Muscle of leg (tissue), 11 donors: ENCODE measurements around the gene MYO18A. TPM values are rescaled to one million over a fixed set of nuclear protein-coding genes. Genes with fewer than 3 reads are reported as not detected.

Experiments
- DNase-seq: peaks from one replicate; pipeline ENCODE4 v3.0.0; 2013
- H3K27ac ChIP-seq: one replicate; pipeline ENCODE4 v1.5.1; 2013; ENCODE audit warnings: mild to moderate bottlenecking, low read length, control low read depth
- H3K27me3 ChIP-seq: one replicate; pipeline ENCODE4 v1.6.1; 2013; ENCODE audit warnings: low read length; ENCODE audit not compliant: control insufficient read depth, insufficient read depth
- H3K36me3 ChIP-seq: one replicate; pipeline ENCODE4 v1.6.1; 2013; ENCODE audit warnings: low read length; ENCODE audit not compliant: control insufficient read depth, insufficient read depth
- H3K4me1 ChIP-seq: one replicate; pipeline ENCODE4 v1.6.1; 2013; ENCODE audit warnings: low read length; ENCODE audit not compliant: control insufficient read depth, insufficient read depth
- H3K4me3 ChIP-seq: one replicate; pipeline ENCODE4 v1.5.1; 2013; ENCODE audit warnings: low read length, control low read depth
- H3K9me3 ChIP-seq: replicated peaks from 2 replicates; pipeline ENCODE4 v1.6.1; 2013; ENCODE audit warnings: low read depth, low read length; ENCODE audit not compliant: control insufficient read depth
- WGBS: methylation state at CpG from one replicate; pipeline ENCODE4 v1.1.5; 2013; ENCODE audit warnings: missing lambda C conversion rate; ENCODE audit not compliant: insufficient coverage; 5-methylcytosine and 5-hydroxymethylcytosine counted together
- polyA plus RNA-seq, 8 donors: library from polyadenylated mRNA; unstranded; fragments of 120-200 nt; gene quantifications; one replicate each; pipeline versions ENCODE4 v1.2.1 to v1.2.3, GENCODE V29; 2013; ENCODE audit warnings: inconsistent platforms in 1 of 8, low replicate concordance in 1 of 8; ENCODE audit not compliant: insufficient read length in 8 of 8, insufficient read depth in 1 of 8
- total RNA-seq: library from RNA; stranded (reverse); fragments of 120-200 nt; gene quantifications from one replicate; pipeline ENCODE4 v1.2.4, GENCODE V29; 2013

The MYO18A gene
- total and polyA plus RNA-seq, 9 donors = 157 to 309 (median 205) TPM

GRCh38 chr17:29073045-29073444 lies 107.2 kb downstream of the MYO18A start:
- H3K4me1 ChIP-seq = peaks cover 19% of the 10 kb centered on the region
- H3K4me3 ChIP-seq = no peak overlapping the region
- H3K9me3 ChIP-seq = no peaks in the 10 kb centered on the region
- WGBS = 70% methylated on average over 2 of the region's 2 CpGs
- H3K36me3 ChIP-seq = peaks cover 34% of the 10 kb centered on the region
- H3K27me3 ChIP-seq = peaks cover 4% of the 10 kb centered on the region
- H3K27ac ChIP-seq = no peak overlapping the region
- no peak for DNase-seq

- Histone ChIP-seq H3K9me3 (no peaks in the 10 kb centered on the region), H3K4me1 (peaks cover 21% of the 10 kb centered on the region), H3K27ac (no peak overlapping the region), H3K4me3 (no peak overlapping the region), H3K27me3 (peaks cover 4% of the 10 kb centered on the region), H3K36me3 (peaks cover 25% of the 10 kb centered on the region)
- no CpG with 5 or more reads among the region's 1 CpG for WGBS
- DNase-seq = no peak
These were observed 108.9 kb downstream of the MYO18A start for GRCh38 chr17:29071303-29071702.

GRCh38 chr17:29070781-29071180 lies 109.4 kb downstream of the MYO18A start:
- Histone ChIP-seq H3K4me1 (peaks cover 26% of the 10 kb centered on the region), H3K27ac (no peak overlapping the region)

GRCh38 chr17:29070308-29070707 lies 109.9 kb downstream of the MYO18A start:
- Histone ChIP-seq H3K27ac (no peak overlapping the region), H3K4me3 (no peak overlapping the region), H3K27me3 (peaks cover 6% of the 10 kb centered on the region), H3K4me1 (peaks cover 31% of the 10 kb centered on the region), H3K36me3 (peaks cover 16% of the 10 kb centered on the region), H3K9me3 (no peaks in the 10 kb centered on the region)
- 70% methylated on average over 8 of the region's 10 CpGs for WGBS
- DNase-seq = no peak

More at GRCh38 chr17:29070781-29071180, 109.4 kb downstream of the MYO18A start:
- no peak for DNase-seq
- peaks cover 4% of the 10 kb centered on the region for H3K27me3 ChIP-seq
- peaks cover 20% of the 10 kb centered on the region for H3K36me3 ChIP-seq
- H3K9me3 ChIP-seq = no peaks in the 10 kb centered on the region
- 76% methylated on average over 8 of the region's 9 CpGs for WGBS
- H3K4me3 ChIP-seq = no peak overlapping the region

- no peaks in the 10 kb centered on the region for H3K9me3 ChIP-seq
These were observed 110.6 kb downstream of the MYO18A start for GRCh38 chr17:29069526-29070041.

GRCh38 chr17:29068818-29069217 lies 111.4 kb downstream of the MYO18A start:
- Histone ChIP-seq H3K4me1 (peaks cover 32% of the 10 kb centered on the region), H3K4me3 (no peak overlapping the region), H3K36me3 (peaks cover under 1% of the 10 kb centered on the region), H3K27me3 (peaks cover 9% of the 10 kb centered on the region), H3K9me3 (no peaks in the 10 kb centered on the region), H3K27ac (no peak overlapping the region)
- peak; percentile 79 for DNase-seq
- WGBS = 60% methylated on average over 4 of the region's 10 CpGs

More at GRCh38 chr17:29069526-29070041, 110.6 kb downstream of the MYO18A start:
- peaks cover 8% of the 10 kb centered on the region for H3K36me3 ChIP-seq
- peaks cover 32% of the 10 kb centered on the region for H3K4me1 ChIP-seq
- WGBS = 36% methylated on average over 14 of the region's 19 CpGs
- H3K27me3 ChIP-seq = peaks cover 9% of the 10 kb centered on the region
- peak; percentile 61 for DNase-seq
- H3K27ac ChIP-seq = no peak overlapping the region
- no peak overlapping the region for H3K4me3 ChIP-seq

DNA sequence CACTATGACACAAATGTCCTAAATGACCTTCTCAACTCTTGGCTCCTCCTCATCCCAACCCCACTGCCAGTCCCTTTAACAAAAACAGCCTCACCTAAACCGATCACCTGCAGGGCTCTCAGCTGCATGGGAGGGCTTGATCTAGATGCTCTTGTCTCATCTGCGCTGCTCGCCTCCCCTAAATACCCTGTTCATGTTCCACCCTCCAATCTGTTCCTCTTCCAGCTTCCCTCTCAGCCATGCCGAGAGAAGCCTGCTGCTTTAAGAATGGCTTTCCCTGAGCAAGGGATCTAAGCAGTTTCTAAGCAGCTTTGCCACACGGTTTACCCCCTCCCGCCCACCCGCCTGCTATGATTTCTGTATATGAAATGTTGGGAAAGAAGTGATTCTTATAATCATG lies 113.6 kb downstream of the MYO18A start:
- Histone ChIP-seq H3K27me3 (peaks cover 13% of the 10 kb centered on the region), H3K4me3 (no peak overlapping the region), H3K9me3 (no peaks in the 10 kb centered on the region), H3K27ac (no peak overlapping the region), H3K4me1 (peaks cover 32% of the 10 kb centered on the region), H3K36me3 (no peaks in the 10 kb centered on the region)
- 81% methylated on average over 3 of the region's 7 CpGs for WGBS
- DNase-seq = no peak

DNA sequence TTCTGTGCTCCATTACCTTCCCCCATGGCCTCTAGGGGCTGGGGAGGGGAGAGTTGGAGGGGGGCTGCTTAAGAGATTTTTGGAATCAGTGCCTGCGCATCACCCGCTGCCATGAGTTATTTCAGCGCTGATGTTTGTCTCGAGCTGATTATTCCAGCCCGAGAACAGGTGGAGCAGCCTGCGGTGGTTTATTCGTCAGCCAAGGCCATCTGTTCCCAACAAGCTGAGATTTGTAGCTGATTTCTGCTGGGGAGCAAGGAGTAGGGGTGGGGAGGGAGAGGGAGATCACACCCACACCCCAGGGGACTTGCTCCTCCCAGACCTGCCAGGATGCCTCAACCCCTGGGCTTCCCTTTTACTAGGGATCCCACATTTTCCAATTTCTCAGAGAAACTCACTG lies 114.2 kb downstream of the MYO18A start:
- no peaks in the 10 kb centered on the region for H3K9me3 ChIP-seq
- peaks cover 32% of the 10 kb centered on the region for H3K4me1 ChIP-seq
- H3K27ac ChIP-seq = no peak overlapping the region
- no peak for DNase-seq
- H3K4me3 ChIP-seq = no peak overlapping the region
- WGBS = 52% methylated on average over 7 of the region's 7 CpGs
- H3K36me3 ChIP-seq = no peaks in the 10 kb centered on the region
- H3K27me3 ChIP-seq = peaks cover 13% of the 10 kb centered on the region

- peaks cover 10% of the 10 kb centered on the region for H3K27me3 ChIP-seq
- H3K27ac ChIP-seq = no peak overlapping the region
- H3K4me3 ChIP-seq = no peak overlapping the region
- no peaks in the 10 kb centered on the region for H3K9me3 ChIP-seq
- H3K36me3 ChIP-seq = no peaks in the 10 kb centered on the region
- no CpG with 5 or more reads among the region's 7 CpGs for WGBS
- peaks cover 27% of the 10 kb centered on the region for H3K4me1 ChIP-seq
- DNase-seq = no peak
These were observed 116.2 kb downstream of the MYO18A start for GRCh38 chr17:29063992-29064391.

- no peaks in the 10 kb centered on the region for H3K36me3 ChIP-seq
- H3K4me1 ChIP-seq = peaks cover 23% of the 10 kb centered on the region
- peaks cover 12% of the 10 kb centered on the region for H3K27me3 ChIP-seq
- H3K4me3 ChIP-seq = no peak overlapping the region
- no peaks in the 10 kb centered on the region for H3K9me3 ChIP-seq
- 68% methylated on average over 8 of the region's 9 CpGs for WGBS
- DNase-seq = no peak
- no peak overlapping the region for H3K27ac ChIP-seq
These were observed 118.0 kb downstream of the MYO18A start for GRCh38 chr17:29062215-29062614.

DNA sequence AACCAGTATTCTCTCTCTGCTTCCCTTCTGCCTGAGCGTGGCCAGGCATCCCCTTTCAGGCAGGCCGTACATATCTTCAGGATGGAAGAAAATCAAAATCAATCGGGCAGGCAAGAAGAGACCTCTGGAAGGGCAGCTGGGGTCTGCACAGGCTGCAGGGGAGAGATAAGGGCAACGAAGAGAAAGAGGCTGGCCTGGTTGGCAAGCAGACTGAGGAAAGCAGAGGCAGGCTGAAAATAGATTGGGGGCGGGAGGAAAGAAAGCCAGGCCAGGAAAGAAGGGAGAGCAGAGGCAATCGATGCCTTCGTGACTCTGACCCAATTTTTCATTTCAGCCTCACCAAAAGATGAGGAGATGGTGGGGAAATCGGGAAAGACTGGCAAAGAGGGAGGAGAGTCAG lies 119.2 kb downstream of the MYO18A start:
- H3K27ac ChIP-seq = peak overlapping the region; percentile 7
- H3K4me1 ChIP-seq = peaks cover 19% of the 10 kb centered on the region
- no peaks in the 10 kb centered on the region for H3K36me3 ChIP-seq
- 39% methylated on average over 5 of the region's 8 CpGs for WGBS
- H3K4me3 ChIP-seq = no peak overlapping the region
- H3K27me3 ChIP-seq = peaks cover 17% of the 10 kb centered on the region
- DNase-seq = peak; percentile 49
- H3K9me3 ChIP-seq = no peaks in the 10 kb centered on the region
